ENCODE results near the gene SCLY. TPM values are rescaled to one million over a fixed set of nuclear protein-coding genes. Genes with fewer than 3 reads are reported as not detected.

SCLY gene, protein sequence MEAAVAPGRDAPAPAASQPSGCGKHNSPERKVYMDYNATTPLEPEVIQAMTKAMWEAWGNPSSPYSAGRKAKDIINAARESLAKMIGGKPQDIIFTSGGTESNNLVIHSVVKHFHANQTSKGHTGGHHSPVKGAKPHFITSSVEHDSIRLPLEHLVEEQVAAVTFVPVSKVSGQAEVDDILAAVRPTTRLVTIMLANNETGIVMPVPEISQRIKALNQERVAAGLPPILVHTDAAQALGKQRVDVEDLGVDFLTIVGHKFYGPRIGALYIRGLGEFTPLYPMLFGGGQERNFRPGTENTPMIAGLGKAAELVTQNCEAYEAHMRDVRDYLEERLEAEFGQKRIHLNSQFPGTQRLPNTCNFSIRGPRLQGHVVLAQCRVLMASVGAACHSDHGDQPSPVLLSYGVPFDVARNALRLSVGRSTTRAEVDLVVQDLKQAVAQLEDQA
- 68.4 to 70.2 TPM (median 69.6 TPM) in 3 replicates for total RNA-seq (2021)
- percentile 91 among the genes with signal in this experiment for Bru-seq, nascent RNA
- long read RNA-seq, experiment 1, transcript SCLY-201 (12 exons, 2,562 nt), result major isoform, 132 of 263 reads
- long read RNA-seq, experiment 1, transcript SCLY-202 (8 exons, 1,774 nt), result minor isoform, 25 of 263 reads
- long read RNA-seq, experiment 1, partial matches to known transcripts, result 29 of 263 reads
- long read RNA-seq, experiment 1, other reads (novel, unspliced or antisense), result 75 of 263 reads
- long read RNA-seq, experiment 2, transcript SCLY-201 (12 exons, 2,562 nt), result major isoform, 14 of 70 reads
- long read RNA-seq, experiment 2, transcript SCLY-202 (8 exons, 1,774 nt), result minor isoform, 8 of 70 reads
- long read RNA-seq, experiment 2, partial matches to known transcripts, result 13 of 70 reads
- long read RNA-seq, experiment 2, other reads (novel, unspliced or antisense), result 33 of 70 reads
- long read RNA-seq, experiment 3, transcript SCLY-202 (8 exons, 1,774 nt), result major isoform, 36 of 74 reads
- long read RNA-seq, experiment 3, partial matches to known transcripts, result 12 of 74 reads
- long read RNA-seq, experiment 3, other reads (novel, unspliced or antisense), result 22 of 74 reads

DNA sequence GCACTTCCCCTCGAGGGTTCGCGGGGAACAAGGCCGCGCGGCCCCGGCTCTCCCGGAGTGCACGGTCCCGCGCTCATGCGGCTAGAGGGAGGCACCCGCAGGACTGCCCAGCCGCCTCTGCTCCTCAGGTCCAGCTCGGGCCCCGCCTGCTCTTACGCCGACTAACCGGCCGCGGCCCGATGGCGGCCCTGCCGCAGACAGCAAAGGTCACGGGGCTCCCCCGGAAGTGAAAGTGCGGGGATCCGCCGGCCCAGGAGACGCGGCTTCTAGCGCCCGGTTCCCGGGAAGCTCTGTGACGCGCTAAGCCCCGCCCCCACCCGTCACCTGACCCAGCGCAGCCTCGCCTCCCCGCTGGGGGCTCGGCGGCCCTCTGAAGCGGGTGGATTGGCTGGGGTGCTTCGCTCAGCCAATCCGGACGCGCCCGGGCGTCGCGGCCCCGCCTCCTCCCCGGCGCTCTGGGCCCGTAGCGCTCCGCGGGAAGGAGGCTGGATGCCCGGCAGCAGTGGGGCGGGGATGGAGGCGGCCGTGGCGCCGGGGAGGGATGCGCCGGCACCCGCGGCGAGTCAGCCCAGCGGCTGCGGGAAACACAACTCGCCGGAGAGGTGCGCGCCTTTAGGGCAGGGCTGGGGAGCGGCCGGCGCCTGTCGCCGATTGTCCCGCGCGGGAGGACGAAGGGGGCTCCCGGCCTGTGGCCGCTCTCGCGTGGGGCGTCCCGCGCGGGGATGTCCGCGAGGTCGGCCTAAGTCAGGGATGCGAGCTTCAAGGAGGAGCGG, at the start of gene SCLY:
TSS of gene SCLY (plus strand) at position 460 of the 773 bp plus-strand sequence. CDS start at position 514, 54 bp downstream.
- ATAC-seq (peak; percentile 96), DNase-seq (ENCODE audit: low spot score) (peak; percentile 96)
- peaks cover 21% of the 10 kb centered on the region for H3K36me3 Mint-ChIP-seq
- H3K4me1 Mint-ChIP-seq, result peaks cover 33% of the 10 kb centered on the region
- POLR2A ChIA-PET, result interaction anchor here (0.6 to 1.0 kb wide), 6 partner anchors 9 to 333 kb away, joined by 3 to 4 read pairs (median 3); no protein-coding TSS in a partner anchor
- CTCF ChIA-PET, result interaction anchor here (0.5 to 1.7 kb wide), 8 partner anchors 30 to 202 kb away, joined by 3 to 9 read pairs (median 4); no protein-coding TSS in a partner anchor
- H3K4me3 Mint-ChIP-seq, result peak within 1 kb of the TSS; percentile 89
- H3K27ac Mint-ChIP-seq, result peak within 1 kb of the TSS; percentile 96
- H3K27me3 Mint-ChIP-seq (ENCODE audit: low read depth), result no peaks in the 10 kb centered on the region
- peaks cover 8% of the 10 kb centered on the region for H3K9me3 Mint-ChIP-seq
- TF ChIP-seq SMAD4 (CRISPR knock-in tag; IDR thresholded peaks at IDR 0.05), result no peak
- TF ChIP-seq TCF7 (CRISPR knock-in tag; IDR thresholded peaks at IDR 0.05; ENCODE audit: low read depth), result no peak
- peak; percentile 25; the same call in 1 of the 2 replicates for TF ChIP-seq ZNF317 (CRISPR knock-in tag; IDR thresholded peaks at IDR 0.05; ENCODE audit: borderline replicate concordance, low read depth)
- TF ChIP-seq NR3C1 (CRISPR knock-in tag; conservative IDR thresholded peaks at IDR 0.05; ENCODE audit: low read depth), result 0 out of 2 replicates have a peak, but pooled peaks have one; percentile 12
- TF ChIP-seq, protein P1, sequence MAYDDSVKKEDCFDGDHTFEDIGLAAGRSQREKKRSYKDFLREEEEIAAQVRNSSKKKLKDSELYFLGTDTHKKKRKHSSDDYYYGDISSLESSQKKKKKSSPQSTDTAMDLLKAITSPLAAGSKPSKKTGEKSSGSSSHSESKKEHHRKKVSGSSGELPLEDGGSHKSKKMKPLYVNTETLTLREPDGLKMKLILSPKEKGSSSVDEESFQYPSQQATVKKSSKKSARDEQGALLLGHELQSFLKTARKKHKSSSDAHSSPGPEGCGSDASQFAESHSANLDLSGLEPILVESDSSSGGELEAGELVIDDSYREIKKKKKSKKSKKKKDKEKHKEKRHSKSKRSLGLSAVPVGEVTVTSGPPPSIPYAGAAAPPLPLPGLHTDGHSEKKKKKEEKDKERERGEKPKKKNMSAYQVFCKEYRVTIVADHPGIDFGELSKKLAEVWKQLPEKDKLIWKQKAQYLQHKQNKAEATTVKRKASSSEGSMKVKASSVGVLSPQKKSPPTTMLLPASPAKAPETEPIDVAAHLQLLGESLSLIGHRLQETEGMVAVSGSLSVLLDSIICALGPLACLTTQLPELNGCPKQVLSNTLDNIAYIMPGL (CRISPR knock-in tag; IDR thresholded peaks at IDR 0.05), result peak; percentile 82; the same call in 1 of the 2 replicates
- TF ChIP-seq, protein P2, sequence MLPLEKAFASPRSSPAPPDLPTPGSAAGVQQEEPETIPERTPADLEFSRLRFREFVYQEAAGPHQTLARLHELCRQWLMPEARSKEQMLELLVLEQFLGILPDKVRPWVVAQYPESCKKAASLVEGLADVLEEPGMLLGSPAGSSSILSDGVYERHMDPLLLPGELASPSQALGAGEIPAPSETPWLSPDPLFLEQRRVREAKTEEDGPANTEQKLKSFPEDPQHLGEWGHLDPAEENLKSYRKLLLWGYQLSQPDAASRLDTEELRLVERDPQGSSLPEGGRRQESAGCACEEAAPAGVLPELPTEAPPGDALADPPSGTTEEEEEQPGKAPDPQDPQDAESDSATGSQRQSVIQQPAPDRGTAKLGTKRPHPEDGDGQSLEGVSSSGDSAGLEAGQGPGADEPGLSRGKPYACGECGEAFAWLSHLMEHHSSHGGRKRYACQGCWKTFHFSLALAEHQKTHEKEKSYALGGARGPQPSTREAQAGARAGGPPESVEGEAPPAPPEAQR (CRISPR knock-in tag; IDR thresholded peaks at IDR 0.05), result no peak
- 0 out of 2 replicates have a peak, but pooled peaks have one; percentile 45 for TF ChIP-seq PRRX2 (CRISPR knock-in tag; IDR thresholded peaks at IDR 0.05)
- TF ChIP-seq, protein P3, sequence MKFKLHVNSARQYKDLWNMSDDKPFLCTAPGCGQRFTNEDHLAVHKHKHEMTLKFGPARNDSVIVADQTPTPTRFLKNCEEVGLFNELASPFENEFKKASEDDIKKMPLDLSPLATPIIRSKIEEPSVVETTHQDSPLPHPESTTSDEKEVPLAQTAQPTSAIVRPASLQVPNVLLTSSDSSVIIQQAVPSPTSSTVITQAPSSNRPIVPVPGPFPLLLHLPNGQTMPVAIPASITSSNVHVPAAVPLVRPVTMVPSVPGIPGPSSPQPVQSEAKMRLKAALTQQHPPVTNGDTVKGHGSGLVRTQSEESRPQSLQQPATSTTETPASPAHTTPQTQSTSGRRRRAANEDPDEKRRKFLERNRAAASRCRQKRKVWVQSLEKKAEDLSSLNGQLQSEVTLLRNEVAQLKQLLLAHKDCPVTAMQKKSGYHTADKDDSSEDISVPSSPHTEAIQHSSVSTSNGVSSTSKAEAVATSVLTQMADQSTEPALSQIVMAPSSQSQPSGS (CRISPR knock-in tag; IDR thresholded peaks at IDR 0.05; ENCODE audit: borderline replicate concordance, low read depth), result no peak
- TF ChIP-seq CREB1 (CRISPR knock-in tag; IDR thresholded peaks at IDR 0.05), result no peak
- TF ChIP-seq FOXK1 (CRISPR knock-in tag; IDR thresholded peaks at IDR 0.05), result peak; percentile 60
- TF ChIP-seq ZNF423 (CRISPR knock-in tag; IDR thresholded peaks at IDR 0.05), result no peak
- TF ChIP-seq ZNF219 (CRISPR knock-in tag; IDR thresholded peaks at IDR 0.05; ENCODE audit: borderline replicate concordance), result no peak
- TF ChIP-seq CREM (CRISPR knock-in tag; IDR thresholded peaks at IDR 0.05), result no peak
- no peak for TF ChIP-seq ZNF512 (CRISPR knock-in tag; IDR thresholded peaks at IDR 0.05; ENCODE audit: borderline replicate concordance)
- TF ChIP-seq SOX15 (CRISPR knock-in tag; IDR thresholded peaks at IDR 0.05), result no peak
- peak; percentile 52; the same call in 1 of the 2 replicates for TF ChIP-seq ESRRA (CRISPR knock-in tag; IDR thresholded peaks at IDR 0.05; ENCODE audit: borderline replicate concordance)
- 0 out of 2 replicates have a peak, but pooled peaks have one; percentile 22 for TF ChIP-seq ZNF281 (CRISPR knock-in tag; IDR thresholded peaks at IDR 0.05)
- TF ChIP-seq E2F4 (CRISPR knock-in tag; IDR thresholded peaks at IDR 0.05; ENCODE audit: borderline replicate concordance, low read depth), result no peak
- TF ChIP-seq CBFB (CRISPR knock-in tag; IDR thresholded peaks at IDR 0.05; ENCODE audit: low read depth), result no peak
- no peak for TF ChIP-seq ATF1 (CRISPR knock-in tag; IDR thresholded peaks at IDR 0.05)
- no peak for TF ChIP-seq JAZF1 (CRISPR knock-in tag; IDR thresholded peaks at IDR 0.05)
